Amniotic epithelial cell (primary cell): Measurements from ENCODE around the gene SKAP1.
"Not testable (repeated sequence)": the region's sequence is repeated elsewhere in the genome, so short reads cannot be mapped to it uniquely, and the experiment has no call there.

Experiments
- DNase-seq: peaks from one replicate; pipeline ENCODE4 v3.0.0-alpha.2; 2010; ENCODE audit warnings: low read depth

The SKAP1 gene

GRCh38 chr17:48282303-48282702, 147.7 kb downstream of the SKAP1 start:
- peak; percentile 28 for DNase-seq

GRCh38 chr17:48278760-48279491, 151.1 kb downstream of the SKAP1 start:
- DNase-seq, result no peak

- DNase-seq, result no peak
Measured at GRCh38 chr17:48276776-48277175, 153.2 kb downstream of the SKAP1 start.

- no peak for DNase-seq
Measured at GRCh38 chr17:48270899-48271298, 159.1 kb downstream of the SKAP1 start.

- DNase-seq, result no peak
Measured at GRCh38 chr17:48269209-48269608, 160.8 kb downstream of the SKAP1 start.

- no peak for DNase-seq
Measured at GRCh38 chr17:48263731-48264035, 166.3 kb downstream of the SKAP1 start.

GRCh38 chr17:48262982-48263730, 166.9 kb downstream of the SKAP1 start:
- DNase-seq, result peak; percentile 39

- DNase-seq, result peak; percentile 30
Measured at GRCh38 chr17:48261297-48261880, 168.6 kb downstream of the SKAP1 start.

GRCh38 chr17:48259694-48260291, 170.2 kb downstream of the SKAP1 start:
- peak; percentile 60 for DNase-seq

GRCh38 chr17:48258331-48258730, 171.7 kb downstream of the SKAP1 start:
- DNase-seq, result no peak

GRCh38 chr17:48255759-48256158, 174.3 kb downstream of the SKAP1 start:
- no peak for DNase-seq

- DNase-seq, result peak; percentile 61
Measured at GRCh38 chr17:48254896-48255295, 175.1 kb downstream of the SKAP1 start.

- DNase-seq, result no peak
Measured at GRCh38 chr17:48253975-48254374, 176.0 kb downstream of the SKAP1 start.

- no peak for DNase-seq
Measured at GRCh38 chr17:48251950-48252349, 178.1 kb downstream of the SKAP1 start.

- DNase-seq, result no peak
Measured at GRCh38 chr17:48250949-48251348, 179.1 kb downstream of the SKAP1 start.

- DNase-seq, result not testable (repeated sequence)
Measured at GRCh38 chr17:48250059-48250458, 180.0 kb downstream of the SKAP1 start.

GRCh38 chr17:48247603-48248002, 182.4 kb downstream of the SKAP1 start:
- no peak for DNase-seq

- no peak for DNase-seq
Measured at GRCh38 chr17:48247038-48247437, 183.0 kb downstream of the SKAP1 start.

GRCh38 chr17:48246612-48247011, 183.4 kb downstream of the SKAP1 start:
- peak; percentile 82 for DNase-seq

- DNase-seq, result not testable (repeated sequence)
Measured at GRCh38 chr17:48245465-48246033, 184.5 kb downstream of the SKAP1 start.

- DNase-seq, result no peak
Measured at GRCh38 chr17:48244814-48245213, 185.2 kb downstream of the SKAP1 start.

- peak; percentile 46 for DNase-seq
Measured at GRCh38 chr17:48244121-48244711, 185.8 kb downstream of the SKAP1 start.
